ENCODE data around the gene PSD2. TPM values are rescaled to one million over a fixed set of nuclear protein-coding genes. Genes with fewer than 3 reads are reported as not detected.

PSD2 gene
- total RNA-seq, 1 experiment from 2014 or later, result not detected

- Histone ChIP-seq H3K4me3 (ENCODE audit: low read length) (no peak overlapping the region), H3K9me2 (replicated peaks; ENCODE audit: insufficient read depth, low read length) (no peaks in the 10 kb centered on the region), H3K9me3 (ENCODE audit: low read length) (no peaks in the 10 kb centered on the region), H4K20me1 (ENCODE audit: insufficient read depth, low read depth, low read length) (no peaks in the 10 kb centered on the region), H3K4me2 (ENCODE audit: low read depth, low read length, poor library complexity, severe bottlenecking) (no peak overlapping the region), H3K36me3 (ENCODE audit: insufficient read depth, low read length) (no peaks in the 10 kb centered on the region), H3K27me3 (ENCODE audit: low read length) (no peaks in the 10 kb centered on the region), H2AFZ (ENCODE audit: low read length) (no peak overlapping the region), H3K79me2 (ENCODE audit: low read length) (no peaks in the 10 kb centered on the region), H3K9ac (ENCODE audit: low read length) (no peak overlapping the region), H3K4me1 (ENCODE audit: low read length) (0 out of 2 replicates have a peak, but pooled peaks cover 3% of the 10 kb centered on the region), H3K27ac (ENCODE audit: low read length) (no peak overlapping the region)
- DNase-seq, result no peak
These were observed 12.1 kb upstream of the PSD2 start for GRCh38 chr5:139783436-139783965.

- H3K36me3 ChIP-seq (ENCODE audit: insufficient read depth, low read length), result no peaks in the 10 kb centered on the region
- H3K79me2 ChIP-seq (ENCODE audit: low read length), result no peaks in the 10 kb centered on the region
- no peak for DNase-seq
- H2AFZ ChIP-seq (ENCODE audit: low read length), result no peak overlapping the region
- H3K27ac ChIP-seq (ENCODE audit: low read length), result no peak overlapping the region
- no peak overlapping the region for H3K4me2 ChIP-seq (ENCODE audit: low read depth, low read length, poor library complexity, severe bottlenecking)
- H4K20me1 ChIP-seq (ENCODE audit: insufficient read depth, low read depth, low read length), result no peaks in the 10 kb centered on the region
- H3K9me2 ChIP-seq (replicated peaks; ENCODE audit: insufficient read depth, low read length), result no peaks in the 10 kb centered on the region
- H3K9ac ChIP-seq (ENCODE audit: low read length), result no peak overlapping the region
- H3K27me3 ChIP-seq (ENCODE audit: low read length), result no peaks in the 10 kb centered on the region
- no peak overlapping the region for H3K4me3 ChIP-seq (ENCODE audit: low read length)
- 0 out of 2 replicates have a peak, but pooled peaks cover 3% of the 10 kb centered on the region for H3K4me1 ChIP-seq (ENCODE audit: low read length)
- H3K9me3 ChIP-seq (ENCODE audit: low read length), result no peaks in the 10 kb centered on the region
These were observed 11.1 kb upstream of the PSD2 start for GRCh38 chr5:139784488-139784887.

DNA sequence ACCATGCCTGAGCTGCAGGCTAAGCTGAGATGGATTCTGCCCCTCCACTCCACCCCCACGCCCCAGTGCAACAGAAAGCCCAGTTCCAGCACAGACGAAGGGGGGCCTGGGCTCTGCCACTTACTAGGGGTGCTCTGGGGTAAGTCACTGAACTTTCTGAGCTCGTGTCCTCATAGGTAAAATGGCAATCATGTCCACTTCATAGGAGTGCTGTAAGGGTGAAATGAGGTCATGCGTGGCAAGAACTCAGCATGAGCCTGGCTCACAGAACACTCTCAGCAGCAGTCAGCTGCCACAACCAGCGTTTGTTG, 8.4 kb upstream of the PSD2 start:
- Histone ChIP-seq H3K79me2 (ENCODE audit: low read length) (no peaks in the 10 kb centered on the region), H3K9me3 (ENCODE audit: low read length) (no peaks in the 10 kb centered on the region), H3K4me1 (ENCODE audit: low read length) (0 out of 2 replicates have a peak, but pooled peaks cover 3% of the 10 kb centered on the region), H3K27ac (ENCODE audit: low read length) (no peak overlapping the region), H3K9ac (ENCODE audit: low read length) (no peak overlapping the region), H3K4me3 (ENCODE audit: low read length) (no peak overlapping the region), H2AFZ (ENCODE audit: low read length) (no peak overlapping the region), H4K20me1 (ENCODE audit: insufficient read depth, low read depth, low read length) (no peaks in the 10 kb centered on the region), H3K36me3 (ENCODE audit: insufficient read depth, low read length) (no peaks in the 10 kb centered on the region), H3K27me3 (ENCODE audit: low read length) (no peaks in the 10 kb centered on the region), H3K4me2 (ENCODE audit: low read depth, low read length, poor library complexity, severe bottlenecking) (no peak overlapping the region), H3K9me2 (replicated peaks; ENCODE audit: insufficient read depth, low read length) (no peaks in the 10 kb centered on the region)
- no peak for DNase-seq

DNA sequence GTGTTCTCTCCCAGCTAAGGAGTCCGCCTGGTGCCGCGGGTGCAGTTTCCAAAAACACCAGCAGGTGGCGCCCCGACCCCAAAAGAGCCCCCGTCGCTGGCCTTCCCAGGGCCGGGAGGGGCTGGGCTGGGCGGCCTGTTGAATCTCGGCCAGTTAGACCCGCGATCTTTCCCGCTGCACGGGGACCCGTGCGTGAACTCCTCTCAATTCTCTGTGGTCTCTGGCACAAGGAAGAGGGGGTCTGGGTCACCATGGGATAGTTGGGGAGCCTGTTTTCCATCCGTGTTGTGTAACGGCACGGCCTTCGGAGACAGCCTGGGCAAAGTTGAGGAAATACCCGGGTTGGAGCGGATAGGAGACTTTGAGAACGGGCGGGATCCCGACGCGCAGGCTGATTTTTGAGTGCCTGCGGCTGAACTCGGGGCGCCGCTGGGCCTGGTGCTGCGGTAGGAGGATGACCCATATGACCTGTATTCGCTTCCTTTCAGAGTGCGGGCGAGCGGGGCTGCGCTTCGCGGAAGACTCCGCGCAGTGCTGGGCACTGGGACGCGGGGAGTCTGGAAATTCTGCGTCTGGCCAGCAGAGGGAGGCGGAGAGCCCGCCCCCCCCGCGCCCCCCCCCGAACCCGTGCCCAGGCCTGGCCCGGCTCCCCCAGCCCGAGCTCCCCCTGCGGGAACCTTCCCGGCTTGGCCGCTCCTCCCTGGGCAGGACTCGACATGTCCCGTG, 7.9 kb upstream of the PSD2 start:
- Histone ChIP-seq H3K9me3 (ENCODE audit: low read length) (no peaks in the 10 kb centered on the region), H3K79me2 (ENCODE audit: low read length) (no peaks in the 10 kb centered on the region), H3K27me3 (ENCODE audit: low read length) (no peaks in the 10 kb centered on the region), H3K27ac (ENCODE audit: low read length) (no peak overlapping the region), H3K36me3 (ENCODE audit: insufficient read depth, low read length) (no peaks in the 10 kb centered on the region), H4K20me1 (ENCODE audit: insufficient read depth, low read depth, low read length) (no peaks in the 10 kb centered on the region), H3K9ac (ENCODE audit: low read length) (no peak overlapping the region), H3K9me2 (replicated peaks; ENCODE audit: insufficient read depth, low read length) (no peaks in the 10 kb centered on the region), H3K4me3 (ENCODE audit: low read length) (no peak overlapping the region), H3K4me2 (ENCODE audit: low read depth, low read length, poor library complexity, severe bottlenecking) (peak overlapping the region; percentile 43), H3K4me1 (ENCODE audit: low read length) (0 out of 2 replicates have a peak, but pooled peaks cover 3% of the 10 kb centered on the region), H2AFZ (ENCODE audit: low read length) (no peak overlapping the region)
- peak; percentile 88 for DNase-seq

GRCh38 chr5:139788294-139788910, 7.2 kb upstream of the PSD2 start:
- Histone ChIP-seq H3K4me1 (ENCODE audit: low read length) (0 out of 2 replicates have a peak, but pooled peaks cover 3% of the 10 kb centered on the region), H4K20me1 (ENCODE audit: insufficient read depth, low read depth, low read length) (no peaks in the 10 kb centered on the region), H3K27me3 (ENCODE audit: low read length) (no peaks in the 10 kb centered on the region), H3K9me3 (ENCODE audit: low read length) (no peaks in the 10 kb centered on the region), H3K27ac (ENCODE audit: low read length) (no peak overlapping the region), H2AFZ (ENCODE audit: low read length) (no peak overlapping the region), H3K4me3 (ENCODE audit: low read length) (no peak overlapping the region), H3K36me3 (ENCODE audit: insufficient read depth, low read length) (no peaks in the 10 kb centered on the region), H3K9ac (ENCODE audit: low read length) (no peak overlapping the region), H3K79me2 (ENCODE audit: low read length) (no peaks in the 10 kb centered on the region), H3K4me2 (ENCODE audit: low read depth, low read length, poor library complexity, severe bottlenecking) (no peak overlapping the region), H3K9me2 (replicated peaks; ENCODE audit: insufficient read depth, low read length) (no peaks in the 10 kb centered on the region)
- no peak for DNase-seq

GRCh38 chr5:139789116-139789844, 6.3 kb upstream of the PSD2 start:
- Histone ChIP-seq H3K9ac (ENCODE audit: low read length) (no peak overlapping the region), H3K27me3 (ENCODE audit: low read length) (no peaks in the 10 kb centered on the region)

GRCh38 chr5:139789845-139790189, 5.8 kb upstream of the PSD2 start:
- 0 out of 2 replicates have a peak, but pooled peaks cover 3% of the 10 kb centered on the region for H3K4me1 ChIP-seq (ENCODE audit: low read length)
- no peak overlapping the region for H2AFZ ChIP-seq (ENCODE audit: low read length)
- no peak overlapping the region for H3K4me2 ChIP-seq (ENCODE audit: low read depth, low read length, poor library complexity, severe bottlenecking)
- H3K79me2 ChIP-seq (ENCODE audit: low read length), result no peaks in the 10 kb centered on the region
- DNase-seq, result no peak
- no peak overlapping the region for H3K4me3 ChIP-seq (ENCODE audit: low read length)
- no peaks in the 10 kb centered on the region for H3K9me3 ChIP-seq (ENCODE audit: low read length)
- H3K9ac ChIP-seq (ENCODE audit: low read length), result no peak overlapping the region
- no peaks in the 10 kb centered on the region for H3K9me2 ChIP-seq (replicated peaks; ENCODE audit: insufficient read depth, low read length)
- no peaks in the 10 kb centered on the region for H3K27me3 ChIP-seq (ENCODE audit: low read length)
- no peaks in the 10 kb centered on the region for H3K36me3 ChIP-seq (ENCODE audit: insufficient read depth, low read length)
- H4K20me1 ChIP-seq (ENCODE audit: insufficient read depth, low read depth, low read length), result 0 out of 2 replicates have a peak, but pooled peaks cover 3% of the 10 kb centered on the region
- H3K27ac ChIP-seq (ENCODE audit: low read length), result no peak overlapping the region

More at GRCh38 chr5:139789116-139789844, 6.3 kb upstream of the PSD2 start:
- no peaks in the 10 kb centered on the region for H3K36me3 ChIP-seq (ENCODE audit: insufficient read depth, low read length)
- no peak overlapping the region for H3K27ac ChIP-seq (ENCODE audit: low read length)
- no peak for DNase-seq
- no peak overlapping the region for H3K4me2 ChIP-seq (ENCODE audit: low read depth, low read length, poor library complexity, severe bottlenecking)
- H3K4me1 ChIP-seq (ENCODE audit: low read length), result 0 out of 2 replicates have a peak, but pooled peaks cover 3% of the 10 kb centered on the region
- H3K4me3 ChIP-seq (ENCODE audit: low read length), result no peak overlapping the region
- H3K9me2 ChIP-seq (replicated peaks; ENCODE audit: insufficient read depth, low read length), result no peaks in the 10 kb centered on the region
- no peaks in the 10 kb centered on the region for H3K9me3 ChIP-seq (ENCODE audit: low read length)
- H2AFZ ChIP-seq (ENCODE audit: low read length), result no peak overlapping the region
- no peaks in the 10 kb centered on the region for H3K79me2 ChIP-seq (ENCODE audit: low read length)
- H4K20me1 ChIP-seq (ENCODE audit: insufficient read depth, low read depth, low read length), result 0 out of 2 replicates have a peak, but pooled peaks cover 3% of the 10 kb centered on the region

DNA sequence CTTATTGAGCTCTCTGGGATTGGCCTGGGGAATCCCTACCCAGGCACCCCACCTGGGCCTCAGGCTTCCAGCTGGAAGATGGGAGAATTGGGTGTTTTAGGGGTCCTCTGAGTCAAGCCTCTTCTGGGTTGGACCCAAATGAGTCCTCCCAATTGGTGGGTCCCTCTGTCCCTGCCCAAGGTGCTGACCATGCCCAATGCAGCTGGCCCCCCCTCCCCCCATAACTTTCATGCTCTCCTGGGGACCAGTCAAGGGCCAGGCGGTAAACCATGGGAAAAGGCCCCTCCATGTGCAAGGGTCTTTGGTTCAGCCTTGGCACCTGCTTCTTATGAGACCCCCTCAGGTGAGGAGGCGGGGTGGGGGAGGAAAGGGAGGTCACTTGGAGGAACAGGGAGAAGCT, 3.4 kb upstream of the PSD2 start:
- H3K9me2 ChIP-seq (replicated peaks; ENCODE audit: insufficient read depth, low read length), result no peaks in the 10 kb centered on the region
- DNase-seq, result no peak
- no peaks in the 10 kb centered on the region for H3K9me3 ChIP-seq (ENCODE audit: low read length)

More for the DNA sequence above, 3.4 kb upstream of the PSD2 start:
- H3K4me1 ChIP-seq (ENCODE audit: low read length), result 0 out of 2 replicates have a peak, but pooled peaks cover 3% of the 10 kb centered on the region
- no peak overlapping the region for H3K4me3 ChIP-seq (ENCODE audit: low read length)
- 0 out of 2 replicates have a peak, but pooled peaks cover 3% of the 10 kb centered on the region for H4K20me1 ChIP-seq (ENCODE audit: insufficient read depth, low read depth, low read length)
- no peaks in the 10 kb centered on the region for H3K36me3 ChIP-seq (ENCODE audit: insufficient read depth, low read length)
- no peak overlapping the region for H2AFZ ChIP-seq (ENCODE audit: low read length)
- no peak overlapping the region for H3K4me2 ChIP-seq (ENCODE audit: low read depth, low read length, poor library complexity, severe bottlenecking)
- no peak overlapping the region for H3K27ac ChIP-seq (ENCODE audit: low read length)
- H3K9ac ChIP-seq (ENCODE audit: low read length), result no peak overlapping the region
- no peaks in the 10 kb centered on the region for H3K27me3 ChIP-seq (ENCODE audit: low read length)
- H3K79me2 ChIP-seq (ENCODE audit: low read length), result no peaks in the 10 kb centered on the region

Measured in Karpas-422 (cell line).